GM13976 (cell line): ENCODE results near the gene ZNF524.

Source experiments
- DNase-seq: peaks from one replicate; pipeline ENCODE4 v3.0.0; 2012; ENCODE audit warnings: low spot score
- CTCF ChIP-seq: IDR thresholded peaks from 2 replicates; pipeline ENCODE4 v1.5.1; 2012; ENCODE audit warnings: borderline replicate concordance, mild to moderate bottlenecking; ENCODE audit not compliant: insufficient read depth; ENCODE audit errors: extremely low read depth, missing control alignments, control extremely low read depth
- in situ Hi-C: fragments of 300-500 bp; cut with MboI; formaldehyde crosslinking; loops from one replicate; pipeline ENCODE4 v1.12.0; 2022; ENCODE audit warnings: low sequenced_read_pairs, mixed read lengths, inconsistent platforms; ENCODE audit not compliant: unreplicated experiment

ZNF524 gene

GRCh38 chr19:55615543-55616394 is 15.7 kb downstream of the ZNF524 start:
- no peak for DNase-seq
- in situ Hi-C loops: no loop called here
- TF ChIP-seq CTCF: no peak

GRCh38 chr19:55616395-55616875 is 16.3 kb downstream of the ZNF524 start:
- in situ Hi-C loops: no loop called here
- DNase-seq: no peak

GRCh38 chr19:55617426-55617825 is 17.3 kb downstream of the ZNF524 start:
- no peak for TF ChIP-seq CTCF
- in situ Hi-C loops: no loop called here
- DNase-seq: no peak

More at GRCh38 chr19:55616395-55616875, 16.3 kb downstream of the ZNF524 start:
- no peak for TF ChIP-seq CTCF

- in situ Hi-C loops: no loop called here
Measured at GRCh38 chr19:55618426-55618825, 18.3 kb downstream of the ZNF524 start.

GRCh38 chr19:55619286-55619685 is 19.2 kb downstream of the ZNF524 start:
- no peak for DNase-seq
- in situ Hi-C loops: no loop called here
- no peak for TF ChIP-seq CTCF

More at GRCh38 chr19:55618426-55618825, 18.3 kb downstream of the ZNF524 start:
- TF ChIP-seq CTCF: no peak
- DNase-seq: no peak

- no peak for DNase-seq
- TF ChIP-seq CTCF: no peak
- in situ Hi-C loops: no loop called here
Measured at GRCh38 chr19:55620410-55621204, 20.5 kb downstream of the ZNF524 start.
